ENCODE data around the gene TPP1.

Gene TPP1

GRCh38 chr11:6586434-6587359 lies 32.5 kb downstream of the TPP1 start:
- DNase-seq: no peak

GRCh38 chr11:6584528-6584927 lies 34.7 kb downstream of the TPP1 start:
- no peak for DNase-seq

- no peak for DNase-seq
Measured at GRCh38 chr11:6583584-6583983, 35.6 kb downstream of the TPP1 start.

- DNase-seq: no peak
Measured at GRCh38 chr11:6579681-6580080, 39.5 kb downstream of the TPP1 start.

- no peak for DNase-seq
Measured at GRCh38 chr11:6578134-6578533, 41.1 kb downstream of the TPP1 start.

- DNase-seq: no peak
Measured at GRCh38 chr11:6576471-6577373, 42.5 kb downstream of the TPP1 start.

GRCh38 chr11:6574816-6575715 lies 44.2 kb downstream of the TPP1 start:
- no peak for DNase-seq

- no peak for DNase-seq
Measured at GRCh38 chr11:6572215-6572614, 47.0 kb downstream of the TPP1 start.

- no peak for DNase-seq
Measured at GRCh38 chr11:6571434-6572008, 47.7 kb downstream of the TPP1 start.

- DNase-seq: no peak
Measured at GRCh38 chr11:6570691-6571427, 48.4 kb downstream of the TPP1 start.

- DNase-seq: no peak
Measured at GRCh38 chr11:6569706-6570105, 49.5 kb downstream of the TPP1 start.

- DNase-seq: no peak
Measured at GRCh38 chr11:6568191-6568918, 50.9 kb downstream of the TPP1 start.

GRCh38 chr11:6567371-6567745 lies 51.9 kb downstream of the TPP1 start:
- DNase-seq: no peak

- DNase-seq: no peak
Measured at GRCh38 chr11:6566704-6567370, 52.4 kb downstream of the TPP1 start.

GRCh38 chr11:6565988-6566703 lies 53.1 kb downstream of the TPP1 start:
- DNase-seq: no peak

GRCh38 chr11:6565325-6565724 lies 53.9 kb downstream of the TPP1 start:
- DNase-seq: no peak

- DNase-seq: no peak
Measured at GRCh38 chr11:6563667-6564066, 55.6 kb downstream of the TPP1 start.

GRCh38 chr11:6563121-6563619 lies 56.1 kb downstream of the TPP1 start:
- DNase-seq: no peak

Data from T-helper 1 cell (primary cell).